WTC11 (cell line): Measurements from ENCODE around the gene FHOD3.

Experiments used
- CREM ChIP-seq: sonication (generic); formaldehyde crosslinking; IDR thresholded peaks from 2 replicates; pipeline ENCODE4 v1.8.1; 2022; ENCODE audit warnings: mild to moderate bottlenecking, missing genetic modification reagents, moderate library complexity
- CTCF ChIP-seq: fragments of 200-600 bp; IDR thresholded peaks from 2 replicates; pipeline ENCODE4 v1.8.0; 2022; ENCODE audit warnings: antibody characterized with exemption
- ELF4 ChIP-seq: sonication (generic); formaldehyde crosslinking; IDR thresholded peaks from 2 replicates; pipeline ENCODE4 v1.8.1; 2022; ENCODE audit warnings: low read depth, mild to moderate bottlenecking, moderate library complexity, missing genetic modification reagents
- PRDM15 ChIP-seq: sonication (generic); formaldehyde crosslinking; IDR thresholded peaks from 2 replicates; pipeline ENCODE4 v1.8.0; 2022; ENCODE audit warnings: missing genetic modification reagents
- RELA ChIP-seq: sonication (generic); formaldehyde crosslinking; IDR thresholded peaks from 2 replicates; pipeline ENCODE4 v1.8.1; 2022; ENCODE audit warnings: missing genetic modification reagents, mild to moderate bottlenecking, borderline replicate concordance
- TP53 ChIP-seq: sonication (generic); formaldehyde crosslinking; IDR thresholded peaks from 2 replicates; pipeline ENCODE4 v1.8.1; 2023; ENCODE audit warnings: mild to moderate bottlenecking, missing genetic modification reagents

GRCh38 chr18:36295880-36296301, 1.6 kb upstream of the FHOD3 start:
- TF ChIP-seq TP53 (CRISPR knock-in tag) = no peak
- no peak for TF ChIP-seq CTCF
- TF ChIP-seq PRDM15 (CRISPR knock-in tag) = no peak
- TF ChIP-seq CREM (CRISPR knock-in tag) = no peak
- TF ChIP-seq ELF4 = no peak
- no peak for TF ChIP-seq RELA (CRISPR knock-in tag)
